Nephron (organoid): ENCODE data around the gene DLK2.

ENCODE experiments used
- H3K27ac Mint-ChIP-seq, 3 experiments: 2 replicates each; pipeline ENCODE4 v1.8.0; 2020; ENCODE audit warnings: mixed read lengths in 3 of 3, mild to moderate bottlenecking in 2 of 3, moderate library complexity in 1 of 3
- H3K27me3 Mint-ChIP-seq: 2 replicates; pipeline ENCODE4 v1.8.0; 2021; ENCODE audit warnings: low read depth, mild to moderate bottlenecking, moderate library complexity, mixed read lengths
- H3K36me3 Mint-ChIP-seq: 2 replicates; pipeline ENCODE4 v1.8.0; 2020; ENCODE audit warnings: low read depth, mixed read lengths
- H3K4me1 Mint-ChIP-seq: 2 replicates; pipeline ENCODE4 v1.8.0; 2020; ENCODE audit warnings: mixed read lengths
- H3K4me3 Mint-ChIP-seq, 3 experiments: 2 replicates each; pipeline ENCODE4 v1.8.0; 2020; ENCODE audit warnings: mild to moderate bottlenecking in 3 of 3, mixed read lengths in 3 of 3, moderate library complexity in 2 of 3
- H3K9me3 Mint-ChIP-seq: 2 replicates; pipeline ENCODE4 v1.8.0; 2020; ENCODE audit warnings: mixed read lengths
- TF ChIP-seq, protein P1 (sequence below), 3 experiments: fragments of 200-600 bp; sonication (generic); IDR thresholded peaks; one replicate each; pipeline ENCODE4 v1.5.0; 2021; ENCODE audit warnings: antibody characterized with exemption in 3 of 3; ENCODE audit not compliant: unreplicated experiment in 3 of 3

Gene DLK2

DNA sequence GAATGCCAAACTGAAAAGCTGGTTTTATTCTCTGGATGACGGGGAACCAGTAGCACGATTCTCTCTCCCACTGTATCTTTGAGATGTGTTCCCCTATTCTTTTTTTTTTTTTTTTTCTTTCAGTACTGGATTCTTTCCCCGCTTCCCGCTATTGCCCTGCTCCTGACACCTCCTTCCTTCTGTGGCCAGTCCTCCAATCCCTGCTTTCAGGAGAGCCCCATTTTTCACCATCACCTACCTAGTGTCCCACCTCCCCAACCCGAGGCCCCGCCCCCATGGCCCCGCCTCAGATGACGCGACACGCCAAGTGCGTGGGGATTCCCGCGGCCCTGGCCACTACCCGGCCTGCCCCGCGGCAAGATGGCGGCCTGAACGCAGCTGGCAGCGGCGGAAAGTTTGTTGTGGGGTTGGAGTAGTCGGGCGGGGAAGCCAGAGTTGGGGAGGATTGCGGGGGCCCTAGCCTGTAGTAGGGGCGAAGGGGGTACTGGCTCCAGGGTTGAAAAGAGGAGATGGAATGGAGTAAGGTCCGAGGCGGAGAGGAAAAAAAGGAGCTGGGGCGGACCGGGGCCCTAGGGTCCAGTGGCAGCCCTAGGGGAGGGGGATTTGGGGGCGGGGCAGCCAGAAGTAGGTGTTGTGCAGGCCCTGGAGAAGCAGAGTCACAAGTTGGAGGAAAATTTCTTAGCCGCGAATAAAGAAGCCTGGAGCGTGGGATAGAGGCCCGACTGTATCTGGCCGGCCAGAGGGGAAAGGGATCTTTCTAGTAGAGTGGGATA, 22.1 kb upstream of the DLK2 start, which contains the start of gene TJAP1:
TJAP1 (plus strand) TSS at position 336 of the 773 bp plus-strand sequence. CDS start 21,432 bp downstream, outside the sequence.
- H3K9me3 Mint-ChIP-seq = no peaks in the 10 kb centered on the region
- H3K4me3 Mint-ChIP-seq = peak within 1 kb of the TSS; percentile 86 to 99 (median 90)
- TF ChIP-seq, protein P1, sequence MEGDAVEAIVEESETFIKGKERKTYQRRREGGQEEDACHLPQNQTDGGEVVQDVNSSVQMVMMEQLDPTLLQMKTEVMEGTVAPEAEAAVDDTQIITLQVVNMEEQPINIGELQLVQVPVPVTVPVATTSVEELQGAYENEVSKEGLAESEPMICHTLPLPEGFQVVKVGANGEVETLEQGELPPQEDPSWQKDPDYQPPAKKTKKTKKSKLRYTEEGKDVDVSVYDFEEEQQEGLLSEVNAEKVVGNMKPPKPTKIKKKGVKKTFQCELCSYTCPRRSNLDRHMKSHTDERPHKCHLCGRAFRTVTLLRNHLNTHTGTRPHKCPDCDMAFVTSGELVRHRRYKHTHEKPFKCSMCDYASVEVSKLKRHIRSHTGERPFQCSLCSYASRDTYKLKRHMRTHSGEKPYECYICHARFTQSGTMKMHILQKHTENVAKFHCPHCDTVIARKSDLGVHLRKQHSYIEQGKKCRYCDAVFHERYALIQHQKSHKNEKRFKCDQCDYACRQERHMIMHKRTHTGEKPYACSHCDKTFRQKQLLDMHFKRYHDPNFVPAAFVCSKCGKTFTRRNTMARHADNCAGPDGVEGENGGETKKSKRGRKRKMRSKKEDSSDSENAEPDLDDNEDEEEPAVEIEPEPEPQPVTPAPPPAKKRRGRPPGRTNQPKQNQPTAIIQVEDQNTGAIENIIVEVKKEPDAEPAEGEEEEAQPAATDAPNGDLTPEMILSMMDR (IDR thresholded peaks at IDR 0.05; ENCODE audit: unreplicated experiment in 3 of 3) = no peak
- peak within 1 kb of the TSS; percentile 89 to 94 (median 90) for H3K27ac Mint-ChIP-seq
- peaks cover 49% of the 10 kb centered on the region for H3K4me1 Mint-ChIP-seq
- H3K27me3 Mint-ChIP-seq = peaks cover 6% of the 10 kb centered on the region
- peaks cover 3% of the 10 kb centered on the region for H3K36me3 Mint-ChIP-seq

DNA sequence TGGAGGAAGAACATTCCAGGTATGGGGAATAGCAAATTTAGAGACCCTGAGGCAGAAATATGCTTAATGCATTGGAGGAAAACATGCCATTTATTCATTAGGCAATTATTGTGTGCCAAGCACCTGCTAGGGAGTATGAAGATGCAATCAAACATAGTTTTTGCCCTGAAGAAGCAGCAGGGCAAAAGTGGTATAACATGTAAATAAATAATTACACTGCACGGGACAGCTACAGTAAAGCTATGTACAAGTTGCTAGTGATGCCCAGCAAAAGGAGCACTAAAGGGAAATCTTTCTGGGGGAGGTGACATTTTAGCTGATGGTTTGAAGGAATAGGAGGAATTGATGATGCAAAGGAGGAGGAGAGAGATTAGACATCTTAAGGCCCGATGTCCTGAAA, 21.4 kb upstream of the DLK2 start:
- Mint-ChIP-seq H3K4me3 (peak overlapping the region; percentile 86 to 99 (median 90)), H3K4me1 (peaks cover 44% of the 10 kb centered on the region), H3K9me3 (no peaks in the 10 kb centered on the region), H3K27ac (peak overlapping the region; percentile 89 to 94 (median 90)), H3K36me3 (no peaks in the 10 kb centered on the region), H3K27me3 (peaks cover 6% of the 10 kb centered on the region)
- TF ChIP-seq, protein P1 (IDR thresholded peaks at IDR 0.05; ENCODE audit: unreplicated experiment in 3 of 3) = no peak

DNA sequence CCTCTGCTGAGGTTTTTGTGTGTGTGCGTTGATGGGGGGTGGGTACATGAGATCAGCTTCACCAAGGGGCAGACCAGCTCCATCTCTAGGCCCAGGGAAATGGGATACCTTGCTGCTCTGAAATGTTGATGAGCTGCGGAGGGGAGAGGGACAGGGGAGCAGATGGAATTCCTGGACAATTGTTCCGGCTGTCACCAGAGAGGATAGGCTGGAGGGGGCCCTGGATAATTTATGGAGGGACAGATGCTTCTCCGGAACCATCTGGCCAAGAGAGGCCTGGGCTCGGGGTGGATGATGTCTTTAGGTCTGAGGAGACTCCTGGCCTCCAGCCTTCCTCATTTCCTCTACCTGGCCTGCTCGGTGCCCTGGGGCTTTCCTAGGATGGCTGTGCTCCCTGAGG, 20.2 kb upstream of the DLK2 start:
- H3K36me3 Mint-ChIP-seq = no peaks in the 10 kb centered on the region
- H3K27ac Mint-ChIP-seq = peak overlapping the region; percentile 37 to 70 (median 54)
- TF ChIP-seq, protein P1 (IDR thresholded peaks at IDR 0.05; ENCODE audit: unreplicated experiment in 3 of 3) = no peak
- H3K27me3 Mint-ChIP-seq = peaks cover 6% of the 10 kb centered on the region
- H3K9me3 Mint-ChIP-seq = no peaks in the 10 kb centered on the region
- H3K4me1 Mint-ChIP-seq = peaks cover 35% of the 10 kb centered on the region
- H3K4me3 Mint-ChIP-seq = peak overlapping the region in 2 of 3 experiments; percentile 69 to 72

DNA sequence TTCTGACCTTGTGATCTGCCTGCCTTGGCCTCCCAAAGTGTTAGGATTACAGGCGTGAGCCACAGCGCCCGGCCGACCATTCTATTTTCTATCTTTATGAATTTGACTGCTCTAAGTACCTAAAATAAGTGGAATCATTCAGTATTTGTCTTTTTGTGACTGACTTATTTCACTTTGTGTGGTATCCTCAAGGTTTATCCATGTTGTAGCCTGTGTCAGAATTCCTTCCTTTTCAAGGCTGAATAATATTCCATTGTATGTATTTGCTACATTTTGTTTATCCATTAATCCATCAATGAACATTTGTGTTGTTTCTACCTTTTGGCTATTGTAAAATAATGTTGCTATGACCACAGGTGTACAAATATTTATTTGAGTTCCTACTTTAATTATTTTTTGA, 17.2 kb upstream of the DLK2 start:
- Mint-ChIP-seq H3K27ac (no peak overlapping the region), H3K4me1 (peaks cover 17% of the 10 kb centered on the region)
- TF ChIP-seq, protein P1 (IDR thresholded peaks at IDR 0.05; ENCODE audit: unreplicated experiment in 3 of 3) = no peak

DNA sequence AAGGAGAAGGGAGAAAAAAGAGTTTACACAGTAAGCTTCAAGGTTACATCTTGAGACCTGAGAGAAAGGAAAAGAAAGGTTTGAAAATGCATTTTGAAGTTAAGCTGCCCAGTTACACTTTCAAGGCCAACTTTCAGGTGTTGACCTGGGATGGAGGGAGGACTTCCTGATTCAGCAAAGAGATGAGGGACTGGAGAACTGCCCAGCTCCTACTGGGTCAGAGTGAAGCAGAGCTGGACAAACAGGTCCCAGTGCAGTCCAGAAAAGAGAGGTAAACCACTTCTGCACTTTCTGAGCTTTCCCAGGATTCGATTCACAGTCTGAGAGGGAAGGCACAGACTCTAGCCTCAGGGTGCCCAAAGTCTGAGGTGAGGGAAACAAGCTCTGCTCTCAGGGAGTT, 16.1 kb upstream of the DLK2 start:
- Mint-ChIP-seq H3K27me3 (peaks cover 13% of the 10 kb centered on the region), H3K9me3 (no peaks in the 10 kb centered on the region), H3K4me3 (no peak overlapping the region), H3K4me1 (peaks cover 7% of the 10 kb centered on the region), H3K27ac (no peak overlapping the region), H3K36me3 (no peaks in the 10 kb centered on the region)
- TF ChIP-seq, protein P1 (IDR thresholded peaks at IDR 0.05; ENCODE audit: unreplicated experiment in 3 of 3) = no peak

More for the DNA sequence above, 17.2 kb upstream of the DLK2 start:
- H3K36me3 Mint-ChIP-seq = no peaks in the 10 kb centered on the region
- peaks cover 13% of the 10 kb centered on the region for H3K27me3 Mint-ChIP-seq
- no peak overlapping the region for H3K4me3 Mint-ChIP-seq
- no peaks in the 10 kb centered on the region for H3K9me3 Mint-ChIP-seq

DNA sequence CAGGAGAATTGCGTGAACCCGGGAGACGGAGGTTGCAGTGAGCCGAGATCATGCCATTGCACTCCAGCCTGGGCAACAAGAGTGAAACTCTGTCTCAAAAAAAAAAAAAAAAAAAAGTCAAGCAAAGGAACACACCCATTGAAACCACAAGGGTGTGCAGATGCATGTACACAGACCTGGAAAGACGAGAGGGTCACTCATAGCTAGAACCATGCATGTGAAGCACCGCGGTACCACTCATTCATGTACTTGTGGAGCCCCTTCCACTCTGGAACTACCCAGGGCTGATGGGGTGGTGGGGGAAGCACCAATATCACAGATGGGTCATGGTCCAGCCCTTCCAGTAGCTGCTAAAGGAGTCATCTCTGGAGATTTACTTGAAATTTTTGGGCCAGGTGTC, 14.6 kb upstream of the DLK2 start:
- Mint-ChIP-seq H3K9me3 (no peaks in the 10 kb centered on the region), H3K27ac (no peak overlapping the region), H3K36me3 (no peaks in the 10 kb centered on the region), H3K4me3 (no peak overlapping the region), H3K27me3 (peaks cover 7% of the 10 kb centered on the region), H3K4me1 (no peaks in the 10 kb centered on the region)
- TF ChIP-seq, protein P1 (IDR thresholded peaks at IDR 0.05; ENCODE audit: unreplicated experiment in 3 of 3) = no peak
